ENCODE measurements around the gene NADK2. TPM values are rescaled to one million over a fixed set of nuclear protein-coding genes. Genes with fewer than 3 reads are reported as not detected.
A peak's percentile ranks its signal among the peaks of the same experiment; 100 is the strongest.

Gene NADK2
- total RNA-seq, 2 donors from 2014 or later: 13.6 to 20.9 TPM

DNA sequence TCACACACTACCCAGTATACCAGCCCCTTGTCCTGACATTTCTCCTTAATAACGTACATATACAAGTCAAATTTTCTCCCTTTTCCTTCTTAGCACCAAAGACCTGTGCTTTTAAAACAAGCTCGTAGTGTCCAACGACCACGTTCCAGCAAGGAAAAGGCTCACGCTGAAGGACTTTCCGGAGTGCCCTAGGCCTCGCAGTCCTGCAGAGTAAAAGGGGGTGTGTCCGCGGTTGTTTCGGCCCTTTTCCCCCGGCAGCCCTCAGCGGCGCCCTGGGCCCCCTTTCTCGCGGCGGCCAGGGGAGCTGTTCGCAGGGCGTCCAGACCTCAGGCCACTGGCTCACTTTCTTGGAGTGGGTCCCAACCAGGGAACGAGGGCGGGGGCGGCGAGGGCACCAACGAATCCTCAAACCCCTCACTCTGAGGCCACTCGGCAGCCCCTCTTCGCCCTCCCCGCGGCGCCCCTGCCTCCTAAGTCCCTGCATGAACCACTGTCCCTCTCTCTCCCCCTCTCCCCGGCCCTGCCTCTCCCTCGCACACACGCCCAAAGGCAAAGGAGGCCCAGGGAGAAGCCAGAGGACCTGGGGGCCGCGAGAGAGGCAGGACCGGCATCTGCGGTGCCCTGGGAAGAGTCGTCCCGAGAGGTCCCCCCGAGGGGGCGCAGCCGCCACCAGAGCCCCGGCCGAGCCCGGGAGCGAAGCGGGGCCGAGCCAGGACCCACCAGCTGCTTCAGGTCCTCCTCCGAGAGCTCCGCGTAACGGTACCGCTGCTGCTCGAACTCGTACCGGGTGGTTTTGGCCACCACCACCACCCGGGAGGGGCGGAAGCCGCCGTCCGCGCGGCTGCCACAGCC is 720 bp downstream of the NADK2 start:
- Mint-ChIP-seq H3K9me3 (no peaks in the 10 kb centered on the region), H3K36me3 (ENCODE audit: insufficient read depth in 2 of 2) (no peaks in the 10 kb centered on the region), H3K4me1 (ENCODE audit: low read depth) (peaks cover 50% of the 10 kb centered on the region), H3K4me3 (peak overlapping the region; percentile 82 to 85), H3K27ac (peak overlapping the region; percentile 45), H3K27me3 (ENCODE audit: low read depth) (no peaks in the 10 kb centered on the region)
- DNase-seq (peak; percentile 45 to 52), ATAC-seq (replicated peaks in 1 of 2) (no peak)

DNA sequence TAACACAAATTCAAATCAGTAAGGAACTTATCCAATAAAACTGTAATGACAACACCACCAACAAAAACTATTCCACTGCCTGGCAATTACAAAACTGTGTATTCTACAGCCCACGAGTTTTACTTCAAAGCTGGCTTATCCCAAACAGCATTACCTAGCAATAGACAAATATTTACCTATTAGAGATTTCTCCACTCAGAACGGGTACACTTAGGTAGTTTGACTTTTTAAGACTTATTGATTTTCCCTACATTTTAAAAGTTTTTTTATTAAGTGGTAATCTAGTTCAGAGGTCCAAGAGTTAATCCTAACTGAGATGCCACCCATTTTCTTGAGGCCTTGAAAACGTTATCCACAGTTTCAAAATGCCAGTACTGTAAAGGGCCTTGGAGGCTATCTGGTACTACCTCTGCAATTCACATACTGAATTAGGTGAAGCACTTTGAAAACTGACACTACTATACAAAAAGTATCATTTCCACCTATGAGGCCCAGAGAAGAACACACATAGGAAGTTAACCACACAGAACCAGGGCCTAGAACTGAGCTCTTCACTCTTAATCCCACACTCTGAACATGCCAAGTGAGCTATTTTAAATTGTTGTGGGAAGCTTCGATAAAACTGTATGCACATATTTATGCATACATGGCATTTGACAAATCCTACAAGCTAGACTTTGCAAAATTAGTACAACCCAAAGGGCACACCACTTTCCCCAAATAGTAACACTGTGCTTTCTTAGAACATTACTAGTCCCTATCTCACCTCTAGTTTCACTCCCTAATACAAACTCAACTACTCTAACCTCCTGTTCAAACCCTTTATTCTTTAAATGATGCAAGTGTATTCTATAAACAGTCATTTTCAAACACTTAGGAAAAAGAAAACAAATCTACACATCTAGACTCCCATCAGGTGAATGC is 2.1 kb downstream of the NADK2 start:
- Mint-ChIP-seq H3K9me3 (no peaks in the 10 kb centered on the region), H3K27me3 (ENCODE audit: low read depth) (no peaks in the 10 kb centered on the region), H3K36me3 (ENCODE audit: insufficient read depth in 2 of 2) (no peaks in the 10 kb centered on the region), H3K27ac (peak overlapping the region; percentile 35), H3K4me1 (ENCODE audit: low read depth) (peaks cover 50% of the 10 kb centered on the region), H3K4me3 (peak overlapping the region; percentile 82 to 85)
- no peak for DNase-seq
- ATAC-seq (replicated peaks in 1 of 2): no peak

DNA sequence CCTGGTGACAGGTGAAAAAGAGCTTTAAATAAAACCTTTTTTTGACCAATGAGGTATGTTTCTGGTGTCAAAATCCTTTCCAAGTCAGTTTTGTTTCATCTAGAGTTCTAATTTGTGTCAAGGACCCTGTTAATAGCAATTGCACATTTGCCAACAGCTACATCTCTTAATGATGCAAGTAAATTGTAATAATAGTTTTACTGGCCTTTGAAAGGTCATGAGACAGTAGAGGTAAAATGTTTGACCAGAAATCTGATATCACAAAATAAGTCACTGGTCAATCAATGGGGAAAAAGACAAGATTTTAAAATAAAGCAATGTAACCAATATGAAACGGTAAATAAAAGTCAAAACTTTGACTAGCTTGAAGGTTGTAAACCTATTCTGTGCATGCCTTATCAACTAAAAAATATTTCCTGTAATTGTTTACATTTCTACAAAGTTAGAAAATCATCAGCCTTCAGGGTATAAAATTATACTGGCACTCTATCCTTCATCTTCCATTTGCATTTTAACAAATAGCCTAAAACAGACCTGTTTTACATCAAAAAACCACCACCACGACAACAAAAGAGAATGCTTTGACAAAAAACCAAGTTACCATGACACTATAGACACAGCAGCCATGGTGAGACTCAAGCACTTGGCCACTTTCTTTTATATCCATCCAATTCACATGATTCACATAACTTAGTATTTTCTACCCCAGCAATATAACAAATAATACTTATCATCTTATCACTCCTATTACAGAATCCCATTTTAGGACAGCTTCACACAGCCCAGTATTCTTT is 3.0 kb downstream of the NADK2 start:
- Mint-ChIP-seq H3K36me3 (ENCODE audit: insufficient read depth in 2 of 2) (no peaks in the 10 kb centered on the region), H3K9me3 (no peaks in the 10 kb centered on the region), H3K4me1 (ENCODE audit: low read depth) (peaks cover 45% of the 10 kb centered on the region), H3K4me3 (peak overlapping the region in 1 of 2 donors; percentile 1), H3K27me3 (ENCODE audit: low read depth) (no peaks in the 10 kb centered on the region), H3K27ac (peak overlapping the region; percentile 0)
- no peak for ATAC-seq (replicated peaks in 1 of 2)
- no peak for DNase-seq

DNA sequence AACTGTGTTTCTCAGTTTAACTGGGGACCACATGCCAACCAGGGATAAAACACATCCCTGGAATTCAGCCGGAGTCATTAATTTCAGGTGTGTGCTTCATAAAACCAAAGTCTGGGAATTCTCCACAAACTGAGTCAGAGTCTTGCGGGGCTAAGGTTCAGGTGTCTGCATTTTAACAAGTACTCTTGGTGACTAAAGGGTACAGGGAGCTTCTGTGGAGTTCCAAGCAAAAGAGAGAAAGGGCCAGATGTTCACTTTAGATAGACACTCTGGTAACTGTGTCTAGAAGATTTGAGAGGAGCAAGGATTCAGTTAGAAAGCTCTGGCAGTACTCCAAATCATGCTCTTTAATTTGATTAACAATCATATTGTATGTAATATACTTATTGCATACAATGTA is 4.0 kb downstream of the NADK2 start:
- Mint-ChIP-seq H3K9me3 (no peaks in the 10 kb centered on the region), H3K27me3 (ENCODE audit: low read depth) (no peaks in the 10 kb centered on the region), H3K36me3 (ENCODE audit: insufficient read depth in 2 of 2) (no peaks in the 10 kb centered on the region), H3K27ac (peak overlapping the region; percentile 10), H3K4me3 (no peak overlapping the region), H3K4me1 (ENCODE audit: low read depth) (peaks cover 36% of the 10 kb centered on the region)
- no peak for DNase-seq
- no peak for ATAC-seq (replicated peaks in 1 of 2)

DNA sequence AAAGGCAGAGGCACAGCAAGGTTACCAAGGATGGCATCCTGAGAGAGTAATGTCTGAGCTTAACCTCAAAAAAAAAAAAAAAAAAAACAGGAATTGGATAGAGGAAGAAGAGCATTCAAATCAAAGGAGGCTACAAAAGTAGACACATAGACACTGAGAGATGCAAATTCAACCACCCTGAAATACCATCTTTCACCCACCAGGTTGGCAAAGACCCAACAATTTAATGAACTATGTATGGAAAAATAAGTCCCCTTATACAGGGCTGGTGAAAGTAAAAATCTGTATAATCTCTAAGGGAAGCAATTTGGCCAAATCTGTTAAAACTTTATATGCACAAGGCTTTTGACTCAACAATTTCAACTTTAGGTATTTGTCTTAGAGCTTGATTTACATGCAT is 4.9 kb downstream of the NADK2 start:
- ATAC-seq (replicated peaks in 1 of 2): no peak
- H3K4me3 Mint-ChIP-seq: no peak overlapping the region
- peaks cover 28% of the 10 kb centered on the region for H3K4me1 Mint-ChIP-seq (ENCODE audit: low read depth)
- no peaks in the 10 kb centered on the region for H3K9me3 Mint-ChIP-seq
- peak overlapping the region; percentile 70 for H3K27ac Mint-ChIP-seq
- H3K36me3 Mint-ChIP-seq (ENCODE audit: insufficient read depth in 2 of 2): no peaks in the 10 kb centered on the region
- no peak for DNase-seq
- H3K27me3 Mint-ChIP-seq (ENCODE audit: low read depth): no peaks in the 10 kb centered on the region

DNA sequence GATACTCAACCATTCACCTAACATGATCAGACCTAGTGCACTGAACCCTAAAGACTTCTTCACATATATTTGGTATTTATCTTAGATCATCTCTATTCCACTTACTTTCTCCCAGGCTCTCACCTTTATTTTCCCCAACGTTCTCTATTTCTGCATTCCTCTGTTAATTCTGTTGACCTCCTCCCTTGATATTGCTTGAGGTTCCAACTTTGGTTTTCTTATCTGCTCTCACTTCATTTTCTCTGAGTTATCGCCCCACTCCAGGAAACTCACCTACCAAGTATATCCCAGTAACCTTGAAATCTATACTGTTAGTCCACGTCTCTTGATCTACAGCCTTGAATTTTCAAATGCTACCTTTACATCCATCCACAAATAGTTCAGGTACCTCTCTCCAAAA is 9.2 kb downstream of the NADK2 start:
- Mint-ChIP-seq H3K9me3 (no peaks in the 10 kb centered on the region), H3K36me3 (ENCODE audit: insufficient read depth in 2 of 2) (no peaks in the 10 kb centered on the region), H3K27me3 (ENCODE audit: low read depth) (no peaks in the 10 kb centered on the region), H3K4me3 (no peak overlapping the region), H3K4me1 (ENCODE audit: low read depth) (peaks cover 5% of the 10 kb centered on the region), H3K27ac (no peak overlapping the region)
- ATAC-seq (replicated peaks in 1 of 2): no peak
- no peak for DNase-seq

DNA sequence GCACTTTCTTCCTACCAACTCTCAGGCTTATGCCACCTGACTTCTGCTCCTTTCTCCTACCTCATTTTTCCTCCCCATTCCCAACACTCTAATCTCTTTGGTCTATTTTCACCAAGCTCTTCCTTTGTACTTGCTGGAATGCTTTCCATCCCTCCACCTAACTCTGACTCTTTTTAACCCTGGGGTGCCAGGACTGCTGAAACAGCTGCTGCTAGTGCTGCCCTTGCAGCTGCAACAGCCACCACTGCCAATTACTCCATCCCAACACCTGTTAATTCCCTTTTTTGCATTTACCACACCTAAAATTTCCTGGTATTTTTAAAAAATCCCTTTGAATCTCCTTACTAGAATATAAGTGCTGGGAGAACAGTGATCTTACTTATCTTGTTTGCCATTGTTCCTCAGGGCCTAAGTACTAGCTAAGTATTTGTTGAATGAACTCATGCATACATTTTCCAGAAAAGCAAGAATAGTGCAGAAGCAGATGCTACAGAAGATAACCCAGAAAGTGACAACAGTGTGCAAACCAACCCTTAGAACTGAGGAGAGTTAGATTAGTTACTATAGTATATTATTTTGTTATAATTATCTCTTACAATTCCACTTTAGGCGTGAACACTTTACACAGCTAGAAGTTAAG is 11.5 kb downstream of the NADK2 start:
- Mint-ChIP-seq H3K4me1 (ENCODE audit: low read depth) (peaks cover 4% of the 10 kb centered on the region), H3K27me3 (ENCODE audit: low read depth) (no peaks in the 10 kb centered on the region), H3K27ac (no peak overlapping the region), H3K4me3 (no peak overlapping the region), H3K9me3 (no peaks in the 10 kb centered on the region), H3K36me3 (ENCODE audit: insufficient read depth in 2 of 2) (no peaks in the 10 kb centered on the region)
- DNase-seq (no peak), ATAC-seq (replicated peaks in 1 of 2) (no peak)

DNA sequence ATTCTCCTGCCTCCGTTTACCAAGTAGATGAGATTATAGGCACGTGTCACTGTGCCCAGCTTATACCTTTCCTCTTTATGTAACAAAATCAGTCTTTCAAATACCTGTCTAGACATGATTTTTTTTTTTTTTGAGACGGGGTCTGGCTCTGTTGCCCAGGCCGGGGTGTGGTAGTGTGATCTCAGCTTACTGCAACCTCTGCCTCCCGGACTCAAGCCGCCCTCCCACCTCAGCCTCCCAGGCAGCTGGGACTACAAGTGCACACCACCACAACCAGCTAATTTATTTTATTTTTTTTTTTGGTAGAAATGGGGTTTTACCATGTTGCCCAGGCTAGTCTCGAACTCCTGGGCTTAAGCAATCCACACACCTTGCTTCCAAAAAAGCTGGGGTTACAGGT is 13.2 kb downstream of the NADK2 start:
- H3K4me3 Mint-ChIP-seq: no peak overlapping the region

DNA sequence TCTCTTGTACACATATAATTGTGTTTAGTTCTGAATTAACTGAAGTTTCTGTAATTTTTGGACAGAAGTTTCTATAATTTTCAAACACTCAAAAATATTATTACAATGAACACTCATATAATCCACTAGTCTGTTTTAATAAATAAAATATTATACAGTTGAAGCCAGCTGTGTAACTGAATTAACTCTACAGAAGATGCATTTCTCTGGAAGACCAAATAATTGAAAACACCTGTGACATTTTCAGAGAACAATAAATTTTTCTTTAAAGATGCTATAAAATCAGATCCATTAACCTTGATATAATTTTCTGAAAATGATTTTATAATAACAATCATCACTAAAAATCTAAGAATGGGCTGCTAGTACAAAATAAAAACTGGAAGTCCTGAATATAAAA is 14.7 kb downstream of the NADK2 start:
- Mint-ChIP-seq H3K27ac (no peak overlapping the region), H3K27me3 (ENCODE audit: low read depth) (no peaks in the 10 kb centered on the region), H3K4me3 (no peak overlapping the region), H3K4me1 (ENCODE audit: low read depth) (peaks cover 4% of the 10 kb centered on the region), H3K36me3 (ENCODE audit: insufficient read depth in 2 of 2) (no peaks in the 10 kb centered on the region), H3K9me3 (no peaks in the 10 kb centered on the region)
- ATAC-seq (replicated peaks in 1 of 2) (no peak), DNase-seq (no peak)

More for the DNA sequence above, 13.2 kb downstream of the NADK2 start:
- Mint-ChIP-seq H3K36me3 (ENCODE audit: insufficient read depth in 2 of 2) (no peaks in the 10 kb centered on the region), H3K4me1 (ENCODE audit: low read depth) (peaks cover 4% of the 10 kb centered on the region), H3K9me3 (no peaks in the 10 kb centered on the region), H3K27ac (no peak overlapping the region), H3K27me3 (ENCODE audit: low read depth) (no peaks in the 10 kb centered on the region)
- no peak for ATAC-seq (replicated peaks in 1 of 2)
- DNase-seq: no peak

DNA sequence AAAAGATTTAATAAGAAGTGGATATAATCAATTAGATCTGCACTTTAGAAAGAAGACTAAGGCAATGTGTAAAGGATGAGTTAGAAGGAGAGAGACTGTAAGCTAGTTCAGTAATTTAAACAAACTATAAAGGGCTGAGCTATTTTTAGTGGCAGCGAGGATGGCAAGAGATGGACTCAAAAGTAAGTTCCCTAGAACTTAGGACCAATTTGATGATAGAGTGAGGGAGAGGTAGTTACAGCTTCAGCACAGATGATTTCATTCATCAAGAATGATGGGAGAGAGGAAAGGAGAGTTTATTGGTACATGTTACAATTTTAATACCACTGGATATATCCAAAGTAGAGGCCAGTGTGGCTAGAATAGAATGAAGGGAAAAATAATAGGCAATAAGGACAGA is 19.1 kb downstream of the NADK2 start:
- Mint-ChIP-seq H3K36me3 (ENCODE audit: insufficient read depth in 2 of 2) (no peaks in the 10 kb centered on the region), H3K4me1 (ENCODE audit: low read depth) (no peaks in the 10 kb centered on the region), H3K9me3 (no peaks in the 10 kb centered on the region), H3K27me3 (ENCODE audit: low read depth) (no peaks in the 10 kb centered on the region), H3K4me3 (no peak overlapping the region), H3K27ac (no peak overlapping the region)
- DNase-seq (no peak), ATAC-seq (replicated peaks in 1 of 2) (no peak)

DNA sequence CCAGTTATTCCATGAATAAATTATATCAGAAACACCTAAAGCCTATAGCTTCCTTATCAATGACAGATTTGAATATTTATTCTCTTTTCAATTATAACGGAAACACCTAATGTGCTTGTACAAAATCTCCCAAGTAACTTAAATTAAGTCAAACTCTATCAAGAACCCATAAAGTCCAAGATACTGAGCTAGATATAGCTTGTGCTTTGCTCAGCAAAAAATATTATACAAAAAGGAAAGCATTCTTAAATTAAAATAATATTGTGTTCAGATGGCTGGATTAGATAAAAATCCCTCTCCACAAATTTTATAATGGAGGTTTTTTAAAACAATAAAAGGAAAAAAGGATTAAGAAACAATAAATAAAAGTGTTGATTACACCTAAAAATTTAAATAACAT is 23.7 kb downstream of the NADK2 start:
- Mint-ChIP-seq H3K4me1 (ENCODE audit: low read depth) (no peaks in the 10 kb centered on the region), H3K9me3 (no peaks in the 10 kb centered on the region), H3K36me3 (ENCODE audit: insufficient read depth in 2 of 2) (peaks cover 0 to 2% of the 10 kb centered on the region in 2 donors), H3K4me3 (no peak overlapping the region), H3K27me3 (ENCODE audit: low read depth) (no peaks in the 10 kb centered on the region), H3K27ac (no peak overlapping the region)
- no peak for ATAC-seq (replicated peaks in 1 of 2)
- no peak for DNase-seq

DNA sequence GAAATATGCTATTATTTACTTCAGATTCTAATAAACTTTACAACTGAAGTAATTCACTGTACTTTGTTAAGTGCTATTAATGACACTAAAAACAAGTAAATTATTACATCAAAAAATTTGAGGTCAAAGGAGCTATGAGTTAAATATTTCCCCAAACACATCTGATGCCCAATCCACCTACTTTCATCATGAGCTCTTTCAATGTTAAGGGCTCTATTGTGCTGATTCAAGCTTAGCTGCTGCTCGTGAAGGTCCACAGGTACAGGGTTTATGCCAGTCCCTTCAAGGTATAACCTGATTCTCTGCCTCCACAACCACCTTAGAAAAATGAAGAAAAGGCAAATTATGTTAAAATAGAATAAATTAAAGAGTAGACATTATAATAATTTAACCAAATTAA is 24.2 kb downstream of the NADK2 start:
- Mint-ChIP-seq H3K36me3 (ENCODE audit: insufficient read depth in 2 of 2) (peaks cover 2 to 5% of the 10 kb centered on the region in 2 donors), H3K4me3 (no peak overlapping the region), H3K27ac (no peak overlapping the region), H3K27me3 (ENCODE audit: low read depth) (no peaks in the 10 kb centered on the region), H3K9me3 (no peaks in the 10 kb centered on the region), H3K4me1 (ENCODE audit: low read depth) (no peaks in the 10 kb centered on the region)
- DNase-seq: no peak
- ATAC-seq (replicated peaks in 1 of 2): no peak
